OCI-LY3 (cell line): ENCODE results near the gene CCSER1.

Experiments used
- EZH2phosphoT487 ChIP-seq: fragments of 200-600 bp; shearing (Covaris generic); IDR thresholded peaks from 2 replicates; pipeline ENCODE4 v1.6.1; 2018; ENCODE audit warnings: antibody characterized with exemption, mixed run types, low read depth
- TF ChIP-seq, protein P1 (sequence below): fragments of 200-600, 300-600 bp; sonication (generic); IDR thresholded peaks from 2 replicates; pipeline ENCODE4 v1.5.1; 2014; ENCODE audit warnings: antibody characterized with exemption, low read length, low read depth

DNA sequence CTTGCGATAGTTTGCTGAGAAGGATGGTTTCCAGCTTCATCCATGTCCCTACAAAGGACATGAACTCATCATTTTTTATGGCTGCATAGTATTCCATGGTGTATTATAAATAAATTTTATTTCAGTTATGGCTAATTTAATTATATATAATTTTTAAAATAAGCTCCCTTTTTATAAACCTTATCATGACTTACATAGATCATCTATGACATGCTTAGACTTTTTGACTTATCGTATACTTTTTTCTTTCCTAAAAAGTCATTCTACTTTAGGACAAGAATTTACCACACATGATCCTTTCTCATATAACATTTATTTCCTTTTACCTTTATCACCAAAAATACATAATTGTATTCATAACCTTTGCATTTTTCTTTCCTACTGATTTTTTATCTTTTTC, 376.5 kb downstream of the CCSER1 start:
- TF ChIP-seq, protein P1, sequence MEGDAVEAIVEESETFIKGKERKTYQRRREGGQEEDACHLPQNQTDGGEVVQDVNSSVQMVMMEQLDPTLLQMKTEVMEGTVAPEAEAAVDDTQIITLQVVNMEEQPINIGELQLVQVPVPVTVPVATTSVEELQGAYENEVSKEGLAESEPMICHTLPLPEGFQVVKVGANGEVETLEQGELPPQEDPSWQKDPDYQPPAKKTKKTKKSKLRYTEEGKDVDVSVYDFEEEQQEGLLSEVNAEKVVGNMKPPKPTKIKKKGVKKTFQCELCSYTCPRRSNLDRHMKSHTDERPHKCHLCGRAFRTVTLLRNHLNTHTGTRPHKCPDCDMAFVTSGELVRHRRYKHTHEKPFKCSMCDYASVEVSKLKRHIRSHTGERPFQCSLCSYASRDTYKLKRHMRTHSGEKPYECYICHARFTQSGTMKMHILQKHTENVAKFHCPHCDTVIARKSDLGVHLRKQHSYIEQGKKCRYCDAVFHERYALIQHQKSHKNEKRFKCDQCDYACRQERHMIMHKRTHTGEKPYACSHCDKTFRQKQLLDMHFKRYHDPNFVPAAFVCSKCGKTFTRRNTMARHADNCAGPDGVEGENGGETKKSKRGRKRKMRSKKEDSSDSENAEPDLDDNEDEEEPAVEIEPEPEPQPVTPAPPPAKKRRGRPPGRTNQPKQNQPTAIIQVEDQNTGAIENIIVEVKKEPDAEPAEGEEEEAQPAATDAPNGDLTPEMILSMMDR = no peak
- TF ChIP-seq EZH2phosphoT487 = no peak
